Common myeloid progenitor, CD34-positive (primary cell): ENCODE results near the gene CDH4.
"Not testable (repeated sequence)": the region's sequence is repeated elsewhere in the genome, so short reads cannot be mapped to it uniquely, and the experiment has no call there.

Source experiments
- CTCF ChIA-PET: fragments of 350-600 bp; sonication (Branson Sonifier 250); formaldehyde crosslinking; loops from one replicate; lab custom pipeline; 2021; ENCODE audit warnings: antibody characterized with exemption; lab: Charles Lee
- POLR2A ChIA-PET: fragments of 350-600 bp; sonication (Branson Sonifier 250); formaldehyde crosslinking; loops from one replicate; lab custom pipeline; 2021; ENCODE audit warnings: antibody characterized with exemption; lab: Charles Lee
- DNase-seq, 3 donors: peaks; one replicate each; pipeline versions ENCODE4 v3.0.0 to v3.0.0-alpha.2; 2013
- H3K27ac ChIP-seq, 2 experiments: 1 replicate in 1 of 2; 2 replicates in 1 of 2; pipeline ENCODE4 v1.7.0; 2013; ENCODE audit warnings: inconsistent platforms in 2 of 2, low read length in 2 of 2, mild to moderate bottlenecking in 2 of 2, low read depth in 1 of 2, moderate library complexity in 1 of 2; ENCODE audit not compliant: severe bottlenecking in 2 of 2, insufficient read depth in 1 of 2, poor library complexity in 1 of 2
- H3K27me3 ChIP-seq, 5 experiments: replicated peaks in 2 of 5; 1 replicate in 3 of 5; 2 replicates in 2 of 5; pipeline versions ENCODE4 v1.6.1 to v1.7.0; 2013; ENCODE audit warnings: low read length in 4 of 5, mild to moderate bottlenecking in 2 of 5, moderate library complexity in 2 of 5, inconsistent platforms in 1 of 5; ENCODE audit not compliant: insufficient read depth in 5 of 5, control insufficient read depth in 4 of 5
- H3K36me3 ChIP-seq, 4 experiments: 1 replicate in 2 of 4; 2 replicates in 2 of 4; pipeline versions ENCODE4 v1.6.1 to v1.7.0; 2013; ENCODE audit warnings: low read length in 3 of 4, control low read depth in 1 of 4, mild to moderate bottlenecking in 1 of 4; ENCODE audit not compliant: control insufficient read depth in 4 of 4, insufficient read depth in 4 of 4
- H3K4me1 ChIP-seq, 4 experiments: 1 replicate in 3 of 4; 2 replicates in 1 of 4; pipeline versions ENCODE4 v1.6.1 to v1.7.1; 2013; ENCODE audit warnings: low read length in 3 of 4, mild to moderate bottlenecking in 3 of 4, control low read depth in 1 of 4, inconsistent platforms in 1 of 4, moderate library complexity in 1 of 4; ENCODE audit not compliant: control insufficient read depth in 4 of 4, insufficient read depth in 4 of 4; ENCODE audit errors: control extremely low read depth in 1 of 4
- H3K4me3 ChIP-seq, 7 experiments: 1 replicate in 4 of 7; 2 replicates in 3 of 7; pipeline versions ENCODE4 v1.5.1 to v1.7.0; 2013; ENCODE audit warnings: mild to moderate bottlenecking in 7 of 7, low read length in 6 of 7, moderate library complexity in 6 of 7, inconsistent platforms in 2 of 7, low read depth in 2 of 7, control low read depth in 1 of 7; ENCODE audit not compliant: insufficient read depth in 4 of 7, control insufficient read depth in 1 of 7; ENCODE audit errors: extremely low read depth in 1 of 7
- H3K9me3 ChIP-seq, 5 experiments: 1 replicate in 4 of 5; 2 replicates in 1 of 5; pipeline versions ENCODE4 v1.6.1 to v1.7.1; 2013; ENCODE audit warnings: low read length in 4 of 5, mild to moderate bottlenecking in 2 of 5, inconsistent platforms in 1 of 5, low read depth in 1 of 5, moderate library complexity in 1 of 5; ENCODE audit not compliant: control insufficient read depth in 4 of 5, insufficient read depth in 2 of 5; ENCODE audit errors: control extremely low read depth in 1 of 5
- WGBS: methylation state at CpG from one replicate; pipeline ENCODE4 v1.1.5; 2013; ENCODE audit not compliant: insufficient coverage; 5-methylcytosine and 5-hydroxymethylcytosine counted together

CDH4 gene

DNA sequence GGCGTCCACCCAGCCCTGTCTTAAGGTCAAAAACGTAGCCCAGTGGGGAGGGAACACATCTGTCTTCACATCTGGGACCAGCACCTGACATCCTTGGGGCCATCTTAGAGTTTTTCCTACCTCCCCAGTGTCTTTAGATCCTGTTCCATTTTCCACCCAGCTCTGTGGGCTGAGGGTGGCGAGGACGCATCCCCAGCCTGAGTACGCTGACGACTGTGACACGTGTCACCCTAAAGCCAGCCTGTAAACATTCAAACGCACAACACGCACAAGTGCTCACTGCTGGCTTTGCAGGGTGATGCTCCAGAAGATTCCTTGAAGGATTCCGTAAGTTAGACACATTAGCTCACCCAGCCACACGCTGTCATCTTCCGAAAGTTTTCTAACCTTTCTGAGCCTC is 597.8 kb downstream of the CDH4 start:
- H3K4me3 ChIP-seq, result no peak overlapping the region
- DNase-seq, result no peak
- no peaks in the 10 kb centered on the region for H3K4me1 ChIP-seq
- H3K27me3 ChIP-seq, result no peaks in the 10 kb centered on the region
- POLR2A ChIA-PET, result no interaction called here
- WGBS, result 97% methylated on average over 12 of the region's 12 CpGs
- peaks cover 0 to 41% (median 0%) of the 10 kb centered on the region in 5 experiments for H3K9me3 ChIP-seq
- CTCF ChIA-PET, result interaction anchor here (1.3 kb wide), 1 partner anchor 16 kb away, joined by 3 read pairs; no protein-coding TSS in a partner anchor
- H3K36me3 ChIP-seq, result no peaks in the 10 kb centered on the region
- no peak overlapping the region for H3K27ac ChIP-seq

DNA sequence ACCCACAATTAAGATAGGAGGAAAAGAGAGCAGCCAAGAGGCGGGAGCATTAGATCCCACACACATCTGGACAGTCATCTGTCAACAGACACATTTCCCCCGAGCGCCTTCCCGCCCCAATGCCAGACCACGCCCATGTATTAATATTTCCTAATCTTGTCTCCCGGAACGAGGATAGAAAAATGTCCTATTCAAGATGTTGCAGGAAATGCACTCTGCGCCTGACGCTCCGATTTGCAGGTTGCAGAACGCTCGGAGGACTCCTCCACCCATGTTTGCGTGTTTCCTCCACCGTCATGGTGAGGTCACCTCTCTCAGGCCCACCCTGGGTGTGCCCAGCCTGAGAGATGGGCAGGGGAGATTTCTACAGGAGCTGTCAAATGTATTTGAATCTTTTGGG is 598.4 kb downstream of the CDH4 start:
- Histone ChIP-seq H3K27me3 (no peaks in the 10 kb centered on the region), H3K27ac (no peak overlapping the region), H3K36me3 (no peaks in the 10 kb centered on the region), H3K9me3 (peaks cover 0 to 43% (median 0%) of the 10 kb centered on the region in 5 experiments), H3K4me1 (no peaks in the 10 kb centered on the region), H3K4me3 (no peak overlapping the region)
- WGBS, result 93% methylated on average over 12 of the region's 14 CpGs
- no peak for DNase-seq
- ChIA-PET CTCF (no interaction called here), POLR2A (no interaction called here)

DNA sequence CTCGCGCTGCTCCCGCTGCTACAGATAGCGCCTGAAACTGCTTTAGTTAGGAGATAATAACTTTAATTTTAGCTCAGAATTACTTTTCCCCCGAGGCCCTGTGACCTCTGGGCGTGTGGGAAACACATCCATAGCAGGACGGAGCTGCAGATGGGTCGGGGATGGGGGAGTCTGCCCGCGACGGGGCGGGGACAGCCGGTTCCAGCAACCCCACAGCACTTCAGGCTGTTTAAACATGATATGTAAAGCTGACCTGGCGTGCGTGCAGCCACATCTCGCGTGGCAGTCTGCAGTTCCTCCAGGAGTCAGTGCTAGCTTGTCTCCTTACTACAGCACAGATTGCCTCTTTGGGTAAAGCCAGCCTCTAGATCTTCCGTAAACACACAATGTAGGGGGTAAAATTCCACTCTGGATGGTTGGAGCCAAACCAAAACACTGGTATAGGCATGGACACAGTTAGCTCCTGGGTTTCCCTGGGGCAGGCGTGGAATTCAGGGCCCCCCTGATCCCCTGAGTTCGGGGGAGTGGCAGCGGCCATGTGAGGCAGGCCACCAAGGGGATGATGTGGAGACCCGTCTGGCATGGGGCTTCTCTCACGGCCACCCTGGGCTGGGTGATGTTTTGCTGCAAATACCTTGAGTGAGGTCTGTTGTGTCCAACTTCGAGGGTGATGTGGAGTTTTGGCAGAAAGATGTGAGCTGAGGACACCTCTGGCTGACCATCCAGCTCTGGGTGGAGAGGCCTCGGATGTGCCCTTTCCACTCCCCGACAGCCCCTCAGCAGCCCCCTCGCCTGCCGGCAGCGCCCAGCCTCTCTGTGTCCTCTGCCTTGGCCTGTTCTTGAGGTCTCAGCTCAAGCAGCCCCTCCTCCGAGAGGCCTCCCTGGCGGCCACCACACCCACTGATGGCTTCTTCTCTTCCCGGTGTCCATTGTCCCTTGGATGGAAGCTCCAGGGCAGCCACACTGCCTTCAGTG is 599.2 kb downstream of the CDH4 start:
- Histone ChIP-seq H3K4me1 (no peaks in the 10 kb centered on the region), H3K9me3 (peaks cover 0 to 41% (median 0%) of the 10 kb centered on the region in 5 experiments), H3K4me3 (no peak overlapping the region), H3K36me3 (no peaks in the 10 kb centered on the region), H3K27me3 (no peaks in the 10 kb centered on the region), H3K27ac (no peak overlapping the region)
- 93% methylated on average over 26 of the region's 32 CpGs for WGBS
- DNase-seq, result no peak
- ChIA-PET CTCF (no interaction called here), POLR2A (no interaction called here)

DNA sequence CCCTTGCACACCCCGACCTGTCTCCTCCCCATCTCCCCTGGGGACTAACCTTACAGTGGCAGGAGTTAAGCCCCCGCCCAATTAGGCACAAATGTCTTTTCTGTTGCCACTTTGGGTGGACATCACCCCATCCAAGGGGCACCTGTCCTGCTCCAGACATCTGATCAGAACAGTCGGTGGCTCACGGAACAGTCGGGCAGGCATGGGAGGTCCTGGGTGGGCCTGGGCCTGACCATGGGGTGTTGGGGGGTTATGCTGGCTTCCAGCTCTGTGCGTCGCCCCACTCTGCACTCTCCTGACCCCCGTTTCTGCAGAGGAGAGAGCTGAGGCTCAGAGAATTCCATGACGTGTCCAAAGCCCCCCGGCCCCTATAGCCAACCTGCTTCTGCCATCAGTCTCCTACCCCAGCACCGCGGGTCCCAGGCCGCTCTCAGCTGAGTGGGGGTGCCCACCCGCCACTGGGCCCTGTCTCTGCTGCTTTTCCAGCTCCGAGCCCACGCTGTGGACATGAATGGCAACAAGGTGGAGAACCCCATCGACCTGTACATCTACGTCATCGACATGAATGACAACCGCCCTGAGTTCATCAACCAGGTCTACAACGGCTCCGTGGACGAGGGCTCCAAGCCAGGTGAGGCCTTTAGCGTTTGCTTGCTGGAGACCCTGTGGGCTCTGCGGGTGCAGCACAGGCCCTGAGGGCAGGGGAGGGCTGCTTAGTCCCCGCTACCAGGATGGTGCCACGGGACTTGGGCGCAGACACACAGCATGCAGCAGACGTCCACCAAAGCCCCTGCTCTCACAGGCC is 600.4 kb downstream of the CDH4 start:
- WGBS, result 97% methylated on average over 24 of the region's 29 CpGs
- ChIA-PET POLR2A (no interaction called here), CTCF (no interaction called here)
- Histone ChIP-seq H3K4me1 (no peaks in the 10 kb centered on the region), H3K27me3 (no peaks in the 10 kb centered on the region), H3K9me3 (peaks cover 0 to 38% (median 0%) of the 10 kb centered on the region in 5 experiments), H3K27ac (no peak overlapping the region), H3K36me3 (no peaks in the 10 kb centered on the region), H3K4me3 (no peak overlapping the region)
- no peak for DNase-seq

DNA sequence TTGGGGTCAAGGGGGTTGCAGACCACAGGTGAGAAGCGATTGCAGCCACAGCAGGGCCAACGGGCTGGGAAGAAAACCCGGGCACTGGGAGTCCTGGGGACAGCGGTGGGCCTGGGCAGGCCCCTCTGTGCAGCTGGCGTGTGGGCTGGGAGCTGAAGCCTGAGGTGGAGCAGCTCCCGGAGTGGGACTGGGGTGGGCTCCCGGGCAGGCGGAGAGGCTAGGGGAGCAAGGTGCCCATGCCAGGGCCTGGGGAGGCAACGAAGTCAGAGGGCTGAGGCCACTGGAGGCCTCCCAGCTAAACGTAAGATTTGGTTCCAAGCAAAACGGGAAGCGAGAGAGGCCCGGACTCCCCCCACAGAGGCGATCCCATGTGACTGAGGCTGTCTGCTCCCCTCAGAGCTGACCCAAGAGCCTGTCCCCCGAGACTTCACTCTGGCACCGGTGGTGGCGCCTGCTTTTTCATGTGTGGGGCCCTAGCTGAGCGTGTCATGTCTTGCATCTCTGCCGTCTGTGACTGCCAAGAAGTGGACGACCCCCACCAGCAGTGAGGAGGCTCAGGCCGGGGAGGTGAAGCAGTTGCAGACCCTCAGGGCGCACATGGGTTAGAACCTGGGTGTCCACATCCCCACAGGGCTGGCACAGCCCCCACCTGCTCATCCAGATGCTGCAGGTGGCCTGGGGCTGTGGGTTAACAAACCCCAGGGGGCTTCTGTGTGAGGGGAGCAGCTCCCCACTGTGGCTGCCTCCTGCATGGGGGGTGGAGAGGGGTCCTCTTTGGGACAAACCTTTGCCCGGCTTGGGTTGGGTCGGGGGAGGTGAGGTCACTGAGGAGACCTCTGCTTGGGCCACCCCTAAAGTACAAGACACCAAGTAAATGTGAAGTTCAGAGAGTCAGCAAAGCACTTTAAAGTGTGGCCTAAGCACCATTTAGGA is 601.3 kb downstream of the CDH4 start:
- CTCF ChIA-PET, result no interaction called here
- Histone ChIP-seq H3K27ac (no peak overlapping the region), H3K4me3 (no peak overlapping the region), H3K4me1 (no peaks in the 10 kb centered on the region), H3K27me3 (no peaks in the 10 kb centered on the region), H3K36me3 (no peaks in the 10 kb centered on the region), H3K9me3 (peaks cover 0 to 30% (median 0%) of the 10 kb centered on the region in 5 experiments)
- WGBS, result 96% methylated on average over 22 of the region's 24 CpGs
- POLR2A ChIA-PET, result no interaction called here
- no peak for DNase-seq

DNA sequence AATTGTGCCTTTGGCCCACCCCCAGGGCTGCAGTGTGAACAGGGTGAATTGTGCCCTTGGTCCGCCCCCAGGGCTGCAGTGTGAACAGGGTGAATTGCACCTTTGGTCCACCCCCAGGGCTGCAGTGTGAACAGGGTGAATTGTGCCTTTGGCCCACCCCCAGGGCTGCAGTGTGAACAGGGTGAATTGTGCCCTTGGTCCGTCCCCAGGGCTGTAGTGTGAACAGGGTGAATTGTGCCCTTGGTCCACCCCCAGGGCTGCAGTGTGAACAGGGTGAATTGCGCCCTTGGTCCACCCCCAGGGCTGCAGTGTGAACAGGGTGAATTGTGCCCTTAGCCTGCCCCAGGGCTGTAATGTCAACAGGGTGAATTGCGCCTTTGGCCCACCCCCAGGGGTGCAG is 602.5 kb downstream of the CDH4 start:
- POLR2A ChIA-PET, DNase-seq: not testable (repeated sequence)

More for the DNA sequence above, 602.5 kb downstream of the CDH4 start:
- H3K27ac ChIP-seq, H3K4me3 ChIP-seq, H3K4me1 ChIP-seq, CTCF ChIA-PET, H3K36me3 ChIP-seq, H3K27me3 ChIP-seq: not testable (repeated sequence)
- WGBS, result 75% methylated on average over 2 of the region's 4 CpGs
- peaks cover 0 to 28% (median 0%) of the 10 kb centered on the region in 5 experiments for H3K9me3 ChIP-seq
